OCI-LY7 (cell line): ENCODE measurements around the gene MMAB.

Experiments used
- CTCF ChIP-seq: fragments of 200-600 bp; sonication (generic); conservative IDR thresholded peaks from 2 replicates; pipeline ENCODE4 v1.5.1; 2014; ENCODE audit warnings: mild to moderate bottlenecking, antibody characterized with exemption, low read length, moderate library complexity, mixed read lengths
- EZH2phosphoT487 ChIP-seq: fragments of 200-600 bp; sonication (generic); IDR thresholded peaks from 2 replicates; pipeline ENCODE4 v1.6.1; 2018; ENCODE audit warnings: low read depth, borderline replicate concordance, mild to moderate bottlenecking, mixed run types, antibody characterized with exemption, low read length, moderate library complexity, mixed read lengths

- TF ChIP-seq CTCF: no peak
- TF ChIP-seq EZH2phosphoT487: no peak
Measured at GRCh38 chr12:109577311-109577710, 4.0 kb upstream of the MMAB start.
